ENCODE results near the gene JARID2. TPM values are rescaled to one million over a fixed set of nuclear protein-coding genes. Genes with fewer than 3 reads are reported as not detected.

Gene JARID2
- total RNA-seq, 1 experiment from 2014 or later = 180 TPM

DNA sequence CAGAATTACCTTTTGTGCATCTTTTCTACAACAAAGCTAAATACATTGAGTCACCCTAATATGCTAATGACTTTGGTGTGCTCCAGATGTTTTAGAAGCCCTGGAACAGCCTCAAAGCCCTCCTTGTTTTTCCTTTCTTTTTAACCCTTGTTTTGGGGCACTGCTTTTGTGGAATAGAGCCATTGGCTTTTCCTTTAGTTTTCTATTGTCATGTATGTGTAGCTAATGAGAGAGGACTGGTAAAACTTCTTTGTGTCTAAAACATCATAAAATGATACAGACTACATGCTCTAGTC is 158.8 kb downstream of the JARID2 start (continued):
- no peak for TF ChIP-seq E2F5 (CRISPR knock-in tag; IDR thresholded peaks at IDR 0.05)
- TF ChIP-seq HMGA2 (CRISPR knock-in tag; IDR thresholded peaks at IDR 0.05) = no peak
- TF ChIP-seq E2F4 (CRISPR knock-in tag; IDR thresholded peaks at IDR 0.05; ENCODE audit: borderline replicate concordance, low read depth) = no peak
- TF ChIP-seq OVOL2 (CRISPR knock-in tag; IDR thresholded peaks at IDR 0.05; ENCODE audit: borderline replicate concordance) = no peak
- no peak for TF ChIP-seq RELA (CRISPR knock-in tag; IDR thresholded peaks at IDR 0.05; ENCODE audit: borderline replicate concordance)
- no peak for TF ChIP-seq CBFB (CRISPR knock-in tag; IDR thresholded peaks at IDR 0.05; ENCODE audit: low read depth)
- TF ChIP-seq NR1H2 (CRISPR knock-in tag; IDR thresholded peaks at IDR 0.05) = no peak
- TF ChIP-seq AFF4 (CRISPR knock-in tag; IDR thresholded peaks at IDR 0.05; ENCODE audit: borderline replicate concordance) = no peak
- no peak for TF ChIP-seq NR2C2 (CRISPR knock-in tag; IDR thresholded peaks at IDR 0.05)
- TF ChIP-seq PRRX2 (CRISPR knock-in tag; IDR thresholded peaks at IDR 0.05) = no peak
- TF ChIP-seq CDX4 (CRISPR knock-in tag; IDR thresholded peaks at IDR 0.05; ENCODE audit: borderline replicate concordance) = no peak
- TF ChIP-seq IRF1 (CRISPR knock-in tag; IDR thresholded peaks at IDR 0.05) = no peak
- TF ChIP-seq, protein P1, sequence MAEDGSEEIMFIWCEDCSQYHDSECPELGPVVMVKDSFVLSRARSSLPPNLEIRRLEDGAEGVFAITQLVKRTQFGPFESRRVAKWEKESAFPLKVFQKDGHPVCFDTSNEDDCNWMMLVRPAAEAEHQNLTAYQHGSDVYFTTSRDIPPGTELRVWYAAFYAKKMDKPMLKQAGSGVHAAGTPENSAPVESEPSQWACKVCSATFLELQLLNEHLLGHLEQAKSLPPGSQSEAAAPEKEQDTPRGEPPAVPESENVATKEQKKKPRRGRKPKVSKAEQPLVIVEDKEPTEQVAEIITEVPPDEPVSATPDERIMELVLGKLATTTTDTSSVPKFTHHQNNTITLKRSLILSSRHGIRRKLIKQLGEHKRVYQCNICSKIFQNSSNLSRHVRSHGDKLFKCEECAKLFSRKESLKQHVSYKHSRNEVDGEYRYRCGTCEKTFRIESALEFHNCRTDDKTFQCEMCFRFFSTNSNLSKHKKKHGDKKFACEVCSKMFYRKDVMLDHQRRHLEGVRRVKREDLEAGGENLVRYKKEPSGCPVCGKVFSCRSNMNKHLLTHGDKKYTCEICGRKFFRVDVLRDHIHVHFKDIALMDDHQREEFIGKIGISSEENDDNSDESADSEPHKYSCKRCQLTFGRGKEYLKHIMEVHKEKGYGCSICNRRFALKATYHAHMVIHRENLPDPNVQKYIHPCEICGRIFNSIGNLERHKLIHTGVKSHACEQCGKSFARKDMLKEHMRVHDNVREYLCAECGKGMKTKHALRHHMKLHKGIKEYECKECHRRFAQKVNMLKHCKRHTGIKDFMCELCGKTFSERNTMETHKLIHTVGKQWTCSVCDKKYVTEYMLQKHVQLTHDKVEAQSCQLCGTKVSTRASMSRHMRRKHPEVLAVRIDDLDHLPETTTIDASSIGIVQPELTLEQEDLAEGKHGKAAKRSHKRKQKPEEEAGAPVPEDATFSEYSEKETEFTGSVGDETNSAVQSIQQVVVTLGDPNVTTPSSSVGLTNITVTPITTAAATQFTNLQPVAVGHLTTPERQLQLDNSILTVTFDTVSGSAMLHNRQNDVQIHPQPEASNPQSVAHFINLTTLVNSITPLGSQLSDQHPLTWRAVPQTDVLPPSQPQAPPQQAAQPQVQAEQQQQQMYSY (CRISPR knock-in tag; IDR thresholded peaks at IDR 0.05) = no peak
- no peak for TF ChIP-seq ERG (CRISPR knock-in tag; IDR thresholded peaks at IDR 0.05)

All from WTC11 (cell line).